Hepatocyte (in vitro differentiated cells): ENCODE measurements around the gene HPF1.

ENCODE experiments used
- CTCF ChIP-seq: fragments of 200-600 bp; sonication (generic); IDR thresholded peaks from 2 replicates; pipeline ENCODE4 v1.5.1; 2016; ENCODE audit warnings: antibody characterized with exemption, mild to moderate bottlenecking; ENCODE audit not compliant: poor library complexity
- EZH2 ChIP-seq: fragments of 200-600 bp; sonication (generic); IDR thresholded peaks from 2 replicates; pipeline ENCODE4 v1.6.1; 2016; ENCODE audit warnings: antibody characterized with exemption, mild to moderate bottlenecking, borderline replicate concordance

DNA sequence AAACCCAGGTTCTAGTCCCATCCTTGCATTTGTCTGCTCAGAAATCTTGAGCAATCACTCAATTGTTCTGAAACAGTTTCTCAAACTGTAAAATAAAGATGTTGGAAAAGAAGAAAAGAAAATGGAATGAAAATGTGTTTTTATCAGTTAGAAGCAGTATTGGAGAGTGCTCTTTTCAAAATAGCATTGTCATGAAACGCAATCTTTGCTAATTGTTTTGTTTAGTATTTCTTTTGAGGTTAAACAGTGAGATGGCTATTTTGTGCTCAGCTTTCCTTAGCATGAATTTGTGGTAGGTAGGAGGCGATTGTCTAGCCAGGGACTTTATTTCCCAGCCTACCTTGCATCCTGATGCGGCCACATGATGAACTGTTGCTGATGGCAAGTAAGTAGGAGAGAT is 10.6 kb upstream of the HPF1 start:
- TF ChIP-seq CTCF (no peak), EZH2 (no peak)
